ENCODE results near the gene RBM6. TPM values are rescaled to one million over a fixed set of nuclear protein-coding genes. Genes with fewer than 3 reads are reported as not detected.

Gene RBM6
- polyA plus RNA-seq, 3 donors: 11.3 to 137 (median 17.8) TPM

GRCh38 chr3:49997862-49998261 is 57.9 kb downstream of the RBM6 start:
- no peak for TF ChIP-seq CTCF (IDR thresholded peaks at IDR 0.05)
- peaks cover 54 to 92% of the 10 kb centered on the region in 2 donors for H3K36me3 ChIP-seq (replicated peaks in 1 of 2; ENCODE audit: control insufficient read depth in 1 of 2, insufficient read depth in 2 of 2, low read length in 2 of 2)
- no peak overlapping the region for H3K9ac ChIP-seq (ENCODE audit: insufficient read depth, low read length, poor library complexity, severe bottlenecking)
- no peaks in the 10 kb centered on the region for H3K9me3 Mint-ChIP-seq
- no peak overlapping the region for H3K4me3 Mint-ChIP-seq
- intact Hi-C loops (cut with micrococcal nuclease): no loop called here
- DNase-seq: no peak
- H3K27me3 Mint-ChIP-seq (ENCODE audit: low read depth in 3 of 3): no peaks in the 10 kb centered on the region
- no peaks in the 10 kb centered on the region for H3K9me3 ChIP-seq (replicated peaks in 1 of 2; ENCODE audit: control insufficient read depth in 1 of 2, insufficient read depth in 1 of 2, low read length in 2 of 2)
- no peaks in the 10 kb centered on the region for H3K4me1 ChIP-seq (ENCODE audit: control insufficient read depth in 1 of 2, insufficient read depth in 2 of 2, low read length in 2 of 2)
- no peak overlapping the region for H3K4me2 ChIP-seq (replicated peaks; ENCODE audit: extremely low read depth, low read length, poor library complexity, severe bottlenecking)
- H3K4me3 ChIP-seq (replicated peaks in 1 of 3; ENCODE audit: low read depth in 2 of 3, low read length in 3 of 3): no peak overlapping the region
- no peaks in the 10 kb centered on the region for H3K4me1 Mint-ChIP-seq
- H3K36me3 Mint-ChIP-seq: peaks cover 64 to 70% of the 10 kb centered on the region in 2 donors
- peaks cover 5% of the 10 kb centered on the region for H3K79me2 ChIP-seq (ENCODE audit: insufficient read depth, low read length)
- no peaks in the 10 kb centered on the region for H3K27me3 ChIP-seq (ENCODE audit: control insufficient read depth in 2 of 2, insufficient read depth in 2 of 2, low read length in 2 of 2)
- no peak overlapping the region for H3K27ac ChIP-seq (ENCODE audit: low read depth in 1 of 2, low read length in 2 of 2)
- no CpG with 5 or more reads among the region's 1 CpG for WGBS (ENCODE audit: insufficient coverage)
- H4K20me1 ChIP-seq (ENCODE audit: insufficient read depth, low read length): peaks cover 54% of the 10 kb centered on the region
- H3K27ac Mint-ChIP-seq: no peak overlapping the region
- no peak overlapping the region for H2AFZ ChIP-seq (ENCODE audit: insufficient read depth, low read depth, low read length, poor library complexity, severe bottlenecking)

GRCh38 chr3:49998326-49998725 is 58.4 kb downstream of the RBM6 start:
- no peak overlapping the region for H3K27ac Mint-ChIP-seq
- TF ChIP-seq CTCF (IDR thresholded peaks at IDR 0.05): no peak

More at GRCh38 chr3:49998326-49998725, 58.4 kb downstream of the RBM6 start:
- Histone ChIP-seq H3K4me3 (replicated peaks in 1 of 3; ENCODE audit: low read depth in 2 of 3, low read length in 3 of 3) (no peak overlapping the region), H4K20me1 (ENCODE audit: insufficient read depth, low read length) (peaks cover 55% of the 10 kb centered on the region), H3K79me2 (ENCODE audit: insufficient read depth, low read length) (peaks cover 5% of the 10 kb centered on the region), H3K36me3 (replicated peaks in 1 of 2; ENCODE audit: control insufficient read depth in 1 of 2, insufficient read depth in 2 of 2, low read length in 2 of 2) (peaks cover 57 to 91% of the 10 kb centered on the region in 2 donors), H3K27me3 (ENCODE audit: control insufficient read depth in 2 of 2, insufficient read depth in 2 of 2, low read length in 2 of 2) (no peaks in the 10 kb centered on the region), H3K27ac (ENCODE audit: low read depth in 1 of 2, low read length in 2 of 2) (no peak overlapping the region), H2AFZ (ENCODE audit: insufficient read depth, low read depth, low read length, poor library complexity, severe bottlenecking) (no peak overlapping the region), H3K9ac (ENCODE audit: insufficient read depth, low read length, poor library complexity, severe bottlenecking) (no peak overlapping the region), H3K9me3 (replicated peaks in 1 of 2; ENCODE audit: control insufficient read depth in 1 of 2, insufficient read depth in 1 of 2, low read length in 2 of 2) (no peaks in the 10 kb centered on the region), H3K4me2 (replicated peaks; ENCODE audit: extremely low read depth, low read length, poor library complexity, severe bottlenecking) (no peak overlapping the region), H3K4me1 (ENCODE audit: control insufficient read depth in 1 of 2, insufficient read depth in 2 of 2, low read length in 2 of 2) (no peaks in the 10 kb centered on the region)
- H3K36me3 Mint-ChIP-seq: peaks cover 66 to 69% of the 10 kb centered on the region in 2 donors
- DNase-seq: no peak
- H3K4me3 Mint-ChIP-seq: no peak overlapping the region
- WGBS (ENCODE audit: insufficient coverage): no CpG with 5 or more reads among the region's 2 CpGs
- no peaks in the 10 kb centered on the region for H3K9me3 Mint-ChIP-seq
- no peaks in the 10 kb centered on the region for H3K27me3 Mint-ChIP-seq (ENCODE audit: low read depth in 3 of 3)
- H3K4me1 Mint-ChIP-seq: no peaks in the 10 kb centered on the region
- intact Hi-C loops (cut with micrococcal nuclease): no loop called here
